Suppressor macrophage treated with lipopolysaccharide for 1 hour (primary cell): ENCODE data around the gene ELP4.

ENCODE experiments used
- DNase-seq, 3 donors: peaks; one replicate each; pipeline ENCODE4 v3.0.0-alpha.2; 2020 to 2022

ELP4 gene

GRCh38 chr11:31826536-31827438 lies 317.2 kb downstream of the ELP4 start:
- no peak for DNase-seq

GRCh38 chr11:31827455-31828206 lies 318.1 kb downstream of the ELP4 start:
- no peak for DNase-seq

- no peak for DNase-seq
Measured at GRCh38 chr11:31828217-31828616, 318.6 kb downstream of the ELP4 start.

GRCh38 chr11:31830406-31830805 lies 320.8 kb downstream of the ELP4 start:
- no peak for DNase-seq

- no peak for DNase-seq
Measured at GRCh38 chr11:31834237-31834636, 324.7 kb downstream of the ELP4 start.
